Endometrial microvascular endothelial cells (primary cell): ENCODE data around the gene VGLL4. TPM values are rescaled to one million over a fixed set of nuclear protein-coding genes. Genes with fewer than 3 reads are reported as not detected.
"Not testable (repeated sequence)": the region's sequence is repeated elsewhere in the genome, so short reads cannot be mapped to it uniquely, and the experiment has no call there.

Experiments used
- in situ Hi-C: cut with HindIII; loops from 2 replicates; pipeline ENCODE4 v1.10.0; 2017; ENCODE audit warnings: low sequenced_read_pairs, low pct_unique_long_range_greater_than_20kb; ENCODE audit errors: inconsistent ontology term
- total RNA-seq: library from RNA; depleted of rRNA; stranded (reverse); fragments of >200 nt; gene quantifications from one replicate; pipeline ENCODE4 v1.2.3, GENCODE V29; 2015; ENCODE audit errors: inconsistent ontology term

VGLL4 gene, protein sequence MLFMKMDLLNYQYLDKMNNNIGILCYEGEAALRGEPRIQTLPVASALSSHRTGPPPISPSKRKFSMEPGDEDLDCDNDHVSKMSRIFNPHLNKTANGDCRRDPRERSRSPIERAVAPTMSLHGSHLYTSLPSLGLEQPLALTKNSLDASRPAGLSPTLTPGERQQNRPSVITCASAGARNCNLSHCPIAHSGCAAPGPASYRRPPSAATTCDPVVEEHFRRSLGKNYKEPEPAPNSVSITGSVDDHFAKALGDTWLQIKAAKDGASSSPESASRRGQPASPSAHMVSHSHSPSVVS
- total RNA-seq = 14.4 TPM

DNA sequence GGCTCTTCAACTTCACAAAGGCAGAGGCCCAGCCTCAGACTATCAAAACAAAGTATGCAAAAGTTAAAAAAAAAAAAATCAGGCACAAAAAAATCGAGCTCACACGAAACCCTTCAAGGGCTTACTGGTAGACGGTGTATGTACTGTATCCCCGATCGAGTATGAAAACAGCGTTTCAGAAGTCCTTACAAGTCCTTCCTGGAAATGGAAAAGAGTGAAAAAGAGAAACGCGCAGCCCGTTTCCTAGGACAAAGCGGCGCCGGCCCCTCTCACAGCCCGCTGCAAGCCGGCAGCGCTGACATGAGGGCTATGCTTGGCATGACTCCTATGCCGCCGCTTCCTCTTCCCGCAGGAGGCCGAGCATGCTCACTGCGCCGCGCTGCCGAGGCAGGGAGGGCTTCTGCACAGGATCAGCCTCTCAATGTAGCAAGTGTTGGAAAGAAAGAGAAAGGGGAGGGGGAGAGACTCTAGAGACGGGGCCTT is at the start of gene VGLL4:
Gene VGLL4 (minus strand): TSS at position 311 of the 483 bp plus-strand sequence. CDS start 397 bp downstream, outside the sequence.
- in situ Hi-C loops = loop anchor here (25.0 kb wide), 1 partner anchor 256 kb away; no protein-coding TSS in a partner anchor

DNA sequence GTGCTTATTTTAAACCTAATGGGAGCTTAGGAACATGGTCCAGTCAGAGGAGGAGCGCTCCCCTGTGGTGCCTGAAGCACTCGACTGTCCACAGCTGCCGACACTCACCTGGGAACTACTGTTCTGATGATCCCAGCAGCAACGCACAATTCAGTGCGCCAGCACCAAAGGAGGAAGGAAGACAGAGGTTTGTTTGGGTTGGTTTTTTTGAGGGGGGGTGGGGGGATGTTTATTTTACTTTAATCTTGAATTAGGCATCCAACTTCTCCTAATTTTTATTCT is 48.8 kb upstream of the VGLL4 start:
- in situ Hi-C loops = no loop called here

DNA sequence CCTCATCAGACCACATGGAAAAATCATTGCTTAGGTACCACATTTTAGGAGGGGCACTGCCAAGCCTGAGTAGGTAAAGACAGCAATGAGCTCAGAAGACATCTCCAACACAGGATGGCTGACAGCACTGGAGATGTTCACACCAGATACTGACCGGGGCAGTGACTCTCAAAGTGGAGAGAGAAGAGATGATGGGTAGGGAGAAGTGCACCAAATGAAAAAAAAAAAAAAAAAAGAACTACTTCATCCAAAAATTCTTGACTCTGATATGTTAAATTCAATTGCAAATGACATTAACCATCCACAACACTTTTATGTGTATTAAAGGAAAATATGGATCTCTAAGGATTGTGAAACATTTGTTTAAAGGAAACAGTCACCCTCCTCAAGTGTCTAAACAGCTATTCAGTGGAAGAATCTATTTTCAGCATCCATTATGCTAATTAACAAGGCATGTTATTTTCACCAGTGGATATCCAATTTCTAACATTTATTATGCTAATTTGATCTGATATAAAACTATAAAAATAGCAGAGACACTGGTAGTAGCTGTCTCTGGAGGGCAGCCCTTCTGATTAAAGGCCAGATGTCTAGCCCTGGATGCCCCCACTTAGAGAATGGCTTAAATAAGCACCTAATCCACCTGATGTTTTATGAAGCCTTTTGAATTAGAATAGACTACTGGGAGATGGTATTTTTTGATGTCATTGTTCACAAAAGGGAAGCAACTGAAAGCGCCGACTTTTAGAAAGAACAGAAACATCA is 48.2 kb upstream of the VGLL4 start:
- in situ Hi-C loops = no loop called here

DNA sequence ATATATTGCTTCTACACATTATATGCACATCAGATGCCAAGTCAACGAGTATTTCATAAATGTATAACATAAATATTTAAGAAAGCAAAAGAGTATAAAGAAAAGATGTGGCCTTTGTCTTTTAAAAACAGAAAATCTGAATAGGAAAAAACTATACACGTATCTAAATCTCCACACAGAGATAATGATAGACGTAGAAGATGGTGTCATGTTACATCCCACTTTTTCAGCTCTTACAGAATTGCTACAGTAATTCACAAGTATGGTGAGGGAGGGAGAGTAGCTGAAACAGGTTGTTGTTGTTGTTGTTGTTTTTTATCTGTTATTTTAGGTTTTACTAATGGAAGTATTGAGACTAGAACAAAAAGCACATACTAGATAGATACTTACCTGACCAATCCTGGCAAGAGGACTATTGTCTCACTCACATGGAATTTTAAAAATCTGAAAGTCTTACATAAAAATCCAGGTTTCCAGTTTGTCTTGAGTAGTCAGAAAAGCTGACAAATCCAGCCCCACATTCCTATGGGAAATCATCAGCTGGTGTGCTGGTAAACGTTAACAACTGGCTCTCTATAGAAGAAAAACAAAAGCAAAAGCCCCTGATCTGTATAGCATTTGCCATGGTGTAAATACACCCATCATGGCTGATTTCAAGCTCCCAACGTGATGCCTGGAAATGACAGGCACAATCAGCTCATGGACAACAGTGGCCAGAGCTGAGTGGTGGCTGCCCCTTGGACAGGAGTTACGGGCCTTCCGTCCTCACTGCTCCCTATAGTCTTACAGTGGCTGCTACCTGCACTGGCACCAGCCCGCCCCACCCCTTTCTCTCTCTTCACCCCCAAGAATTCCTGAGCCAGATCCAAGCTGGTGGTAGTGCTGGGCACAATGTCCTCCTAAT is 47.4 kb upstream of the VGLL4 start:
- in situ Hi-C loops = no loop called here

DNA sequence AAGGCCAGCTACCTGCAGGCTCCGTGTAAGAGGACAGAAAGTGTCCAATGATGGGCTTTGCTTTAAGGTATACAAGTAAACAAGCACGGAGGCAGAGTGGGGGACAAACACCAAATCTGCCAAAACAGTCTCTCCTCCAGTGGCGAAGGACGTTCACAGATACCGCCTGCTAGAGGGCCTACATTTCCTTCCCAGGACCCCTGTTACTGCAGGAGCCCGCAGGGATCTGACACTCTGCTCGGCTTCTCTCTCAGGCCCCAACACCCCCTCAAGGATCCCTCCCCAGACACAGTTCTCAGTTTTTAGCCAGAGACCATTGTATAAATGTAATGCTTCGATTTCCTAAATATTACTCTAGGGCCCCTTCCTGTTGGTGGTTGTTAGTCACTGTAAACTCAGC is 46.0 kb upstream of the VGLL4 start:
- in situ Hi-C loops = no loop called here

GRCh38 chr3:11684980-11685379 is 41.3 kb upstream of the VGLL4 start:
- in situ Hi-C loops = not testable (repeated sequence)

- in situ Hi-C loops = no loop called here
Observed at GRCh38 chr3:11680509-11680908, 36.8 kb upstream of the VGLL4 start.

DNA sequence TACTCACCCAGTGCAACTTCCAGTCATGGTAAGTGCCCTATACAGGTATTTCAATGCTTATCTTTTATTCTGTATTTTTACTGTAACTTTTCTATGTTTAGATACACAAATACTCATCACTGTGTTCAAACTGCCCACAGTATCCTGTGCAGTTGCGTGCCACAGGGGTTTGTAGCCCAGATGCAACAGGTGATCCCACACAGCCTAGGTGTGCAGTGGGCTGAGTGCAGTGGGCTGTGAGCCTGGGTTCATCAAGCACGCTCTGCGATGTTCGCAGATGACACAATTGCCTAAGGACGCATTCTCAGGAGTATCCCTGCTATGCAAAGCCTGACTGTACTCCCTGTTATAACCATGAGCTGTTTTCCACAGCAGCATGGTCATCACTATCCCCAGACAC is 36.2 kb upstream of the VGLL4 start:
- in situ Hi-C loops = no loop called here

DNA sequence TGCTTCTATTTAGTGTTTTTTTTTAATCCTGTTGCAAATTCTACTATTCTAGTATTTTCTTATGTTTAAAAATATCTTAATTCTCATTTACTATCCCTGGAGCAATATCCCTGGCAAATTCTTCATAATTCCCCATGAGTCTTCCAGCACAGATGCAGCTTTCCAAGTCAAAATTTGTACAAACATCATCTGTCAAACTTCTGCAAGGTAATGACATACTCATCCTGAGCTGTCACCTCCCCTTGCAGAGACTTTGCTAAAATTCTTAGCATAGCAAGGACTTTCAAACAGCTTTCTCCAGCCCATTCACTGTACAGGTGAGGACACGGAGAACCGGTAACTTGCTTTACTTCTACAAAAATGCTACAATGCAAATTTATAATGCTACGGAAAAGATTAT is 28.6 kb upstream of the VGLL4 start:
- in situ Hi-C loops = no loop called here

- in situ Hi-C loops = no loop called here
Observed at GRCh38 chr3:11671648-11672100, 28.0 kb upstream of the VGLL4 start.

DNA sequence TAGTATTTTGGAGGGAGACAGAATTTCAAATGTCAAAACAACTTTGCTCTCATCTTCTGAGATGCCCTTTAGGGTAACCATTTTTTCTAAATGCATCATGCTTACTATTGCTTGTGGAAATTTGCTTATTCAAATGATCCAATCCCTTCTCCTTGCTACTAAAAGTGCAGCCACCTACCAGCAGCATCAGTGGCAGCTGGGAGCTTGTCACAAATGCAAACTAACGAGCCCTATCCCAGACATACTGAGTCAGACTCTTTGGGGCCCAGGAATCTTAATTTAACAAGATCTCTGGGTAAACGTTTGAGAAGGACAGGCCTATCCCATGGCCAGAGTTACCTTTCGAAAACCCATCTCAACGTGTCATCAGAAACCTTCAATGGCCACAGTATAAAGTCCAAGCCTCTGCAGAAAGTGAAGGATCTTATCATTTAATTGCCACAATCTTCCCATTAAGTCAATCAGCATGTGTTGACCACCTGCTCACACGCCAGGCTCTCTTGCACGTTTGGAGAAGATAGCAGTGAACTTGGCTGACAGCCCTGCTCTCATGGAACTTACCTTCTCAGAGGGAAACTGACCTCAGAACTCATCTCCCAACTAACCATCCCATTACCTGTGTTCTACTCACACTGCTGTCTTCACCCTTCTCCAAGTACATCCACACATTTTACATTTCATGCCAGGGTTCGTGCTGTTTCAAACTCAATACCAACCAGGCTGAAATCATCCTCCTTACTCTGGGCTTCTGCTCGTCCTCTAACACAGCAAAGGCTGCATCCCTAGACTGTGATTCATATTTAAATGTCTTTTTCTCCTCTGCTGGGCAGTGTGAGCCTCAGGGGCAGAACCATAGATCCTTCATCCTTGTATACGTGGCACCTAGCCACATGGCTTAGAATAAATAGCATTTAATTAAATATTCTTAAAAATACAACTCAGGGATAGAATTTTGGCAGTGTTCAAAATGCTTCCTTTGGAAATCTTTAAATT is 24.8 kb upstream of the VGLL4 start:
- in situ Hi-C loops = no loop called here

GRCh38 chr3:11665331-11665730 is 21.6 kb upstream of the VGLL4 start:
- in situ Hi-C loops = no loop called here

DNA sequence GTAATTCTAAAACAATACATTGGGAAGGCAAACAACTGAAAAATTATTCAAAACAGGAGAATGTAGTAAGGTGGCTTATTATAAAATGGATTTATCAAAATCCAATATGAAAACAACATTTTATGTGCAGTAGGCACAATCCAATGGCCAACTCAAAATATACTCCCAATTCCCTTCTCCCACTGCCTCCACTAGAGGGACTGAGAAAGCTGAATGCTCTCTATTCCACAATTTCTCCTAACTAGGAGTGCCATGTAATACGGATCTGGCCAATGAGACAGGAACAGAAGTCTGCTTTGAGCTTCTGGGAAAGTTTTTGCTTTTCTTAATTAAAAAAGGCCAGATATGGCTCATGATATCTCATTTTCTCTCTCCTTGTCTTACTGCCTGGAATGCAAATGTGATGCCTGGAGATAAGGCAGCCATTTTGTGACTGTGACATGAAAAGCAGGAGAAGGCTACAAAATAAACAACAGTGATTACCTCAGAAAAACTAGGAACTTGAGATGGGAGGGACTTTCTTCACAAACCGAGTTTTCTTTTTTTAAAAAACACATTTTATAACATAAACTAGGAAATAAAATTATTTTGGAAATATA is 18.8 kb upstream of the VGLL4 start:
- in situ Hi-C loops = no loop called here

- in situ Hi-C loops = no loop called here
Observed at GRCh38 chr3:11661827-11662226, 18.1 kb upstream of the VGLL4 start.

DNA sequence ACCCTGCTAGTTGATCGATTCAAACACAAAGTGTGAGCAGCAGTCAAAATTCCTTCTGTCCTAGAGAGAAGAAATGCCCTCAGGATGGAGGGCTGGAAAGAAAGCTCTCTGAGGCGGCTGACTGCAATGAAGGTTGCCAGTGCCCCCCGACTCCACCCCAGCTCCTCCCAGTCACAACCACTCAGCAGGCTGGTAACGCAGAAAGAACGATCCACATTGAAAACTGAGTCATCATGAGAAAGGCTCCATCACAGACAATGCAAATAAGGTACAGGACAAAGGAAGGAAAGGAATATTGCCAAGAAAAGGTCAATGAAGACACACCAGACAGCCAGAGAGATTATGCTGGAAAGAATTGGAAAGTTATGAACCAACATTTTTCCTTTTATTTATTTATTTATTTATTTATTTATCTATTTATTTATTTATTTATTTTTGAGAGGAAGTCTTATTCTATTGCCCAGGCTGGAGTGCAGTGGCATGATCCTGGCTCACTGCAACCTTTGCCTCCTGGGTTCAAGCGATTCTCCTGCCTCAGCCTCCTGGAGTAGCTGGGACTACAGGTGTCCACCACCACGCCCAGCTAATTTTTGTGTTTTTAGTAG is 17.4 kb upstream of the VGLL4 start:
- in situ Hi-C loops = no loop called here

DNA sequence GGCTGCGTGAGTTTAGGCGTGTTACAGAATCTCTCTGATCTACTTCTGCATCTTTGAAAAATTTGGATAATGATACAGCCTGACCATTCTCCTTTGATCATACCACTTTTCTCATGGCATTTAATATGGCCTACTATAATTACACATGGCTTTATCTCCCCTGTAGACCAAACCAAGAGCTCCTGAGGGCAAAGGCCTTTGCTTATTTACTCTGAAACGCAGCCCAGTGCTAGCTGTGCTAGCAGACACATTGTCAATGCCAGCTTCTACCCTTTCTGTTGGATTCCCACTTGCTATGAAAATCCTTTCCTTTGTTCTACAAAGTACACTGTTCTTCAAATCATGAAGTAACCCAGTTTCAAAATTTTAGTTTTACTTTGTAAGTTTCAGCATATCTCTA is 16.5 kb upstream of the VGLL4 start:
- in situ Hi-C loops = no loop called here

DNA sequence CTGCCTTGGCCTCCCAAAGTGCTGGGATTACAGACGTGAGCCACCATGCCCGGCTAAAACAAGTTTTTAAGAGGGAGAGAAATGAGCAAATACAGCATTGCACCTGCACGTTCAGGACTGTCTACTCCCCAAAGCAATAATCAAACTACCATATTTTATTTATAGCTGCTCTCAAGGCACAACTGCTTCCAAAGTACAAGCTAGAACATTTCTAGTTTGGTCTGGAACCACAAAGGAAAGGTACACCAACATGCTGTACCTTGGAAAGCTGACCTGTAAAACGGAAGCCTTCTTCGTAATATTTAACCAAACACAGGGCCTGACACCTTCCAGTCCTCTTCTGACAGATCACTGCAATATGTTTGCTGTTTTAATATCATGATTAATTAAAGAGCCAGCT is 14.5 kb upstream of the VGLL4 start:
- in situ Hi-C loops = no loop called here
